ENCODE results near the gene NRDC. TPM values are rescaled to one million over a fixed set of nuclear protein-coding genes. Genes with fewer than 3 reads are reported as not detected.
A peak's percentile ranks its signal among the peaks of the same experiment; 100 is the strongest.

NRDC gene
- total and polyA plus RNA-seq, 9 of the 15 experiments (the other 6 are each of a cell fraction or from before 2014, with no cell fraction given): 102 to 371 (median 201) TPM

DNA sequence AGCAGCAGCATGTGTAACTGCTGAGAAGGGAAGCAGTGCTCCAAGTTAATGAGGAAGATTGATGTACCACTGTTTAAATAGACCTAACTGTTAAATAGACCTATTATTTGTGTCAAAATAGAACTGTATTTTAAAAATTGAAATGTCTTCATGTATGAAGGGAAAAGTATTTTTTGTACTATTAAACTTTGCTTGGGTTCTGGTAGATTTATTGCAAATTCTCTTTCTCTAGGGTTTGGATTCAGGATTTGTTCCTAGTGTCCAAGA, 133.3 kb downstream of the NRDC start:
- Histone ChIP-seq H3K79me2 (ENCODE audit: control insufficient read depth, insufficient read depth, low read length) (peaks cover 51% of the 10 kb centered on the region), H3K27ac (ENCODE audit: extremely low read depth, low read depth, low read length) (peak overlapping the region; percentile 1; the same call in 2 of the 3 replicates)
- BruUV-seq (replicated peaks): no TSS peak

DNA sequence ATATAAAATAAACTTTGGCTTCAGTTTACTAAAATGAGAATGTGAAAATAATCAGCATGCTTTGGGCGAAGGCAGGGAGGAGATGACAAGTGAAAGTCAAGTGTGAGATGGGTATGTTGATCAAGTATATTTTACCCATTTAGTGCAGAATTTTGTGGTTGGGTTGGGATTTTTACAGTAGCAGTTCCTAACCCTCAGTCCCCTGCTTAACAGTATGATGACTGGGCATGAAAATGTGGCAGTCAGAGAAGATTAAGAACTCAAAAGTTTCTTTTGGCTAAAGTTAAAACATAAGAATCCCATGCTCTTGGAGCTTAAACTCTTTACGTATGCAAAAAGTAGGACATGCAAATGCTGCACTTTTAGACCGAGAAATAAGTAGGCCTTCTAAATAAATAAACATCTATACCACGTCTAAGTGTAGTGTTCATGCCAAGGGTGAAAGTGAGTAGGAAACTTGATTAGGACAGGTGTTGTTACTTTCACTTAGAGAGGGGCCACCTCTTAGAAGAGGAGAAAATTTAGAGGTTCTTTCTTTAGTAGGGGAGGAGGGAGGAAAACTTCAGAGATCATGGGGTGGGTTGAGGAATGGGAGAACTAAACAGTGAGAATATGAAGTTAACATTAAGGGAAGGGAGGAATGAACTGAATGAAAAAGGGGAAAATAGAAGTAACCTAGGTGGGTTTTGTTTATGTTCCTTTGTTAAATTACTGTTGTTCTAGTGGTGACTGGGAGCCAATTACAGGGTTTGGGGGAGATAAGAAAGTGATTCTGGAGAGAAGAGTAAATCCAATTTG, 133.8 kb downstream of the NRDC start:
- BruUV-seq (replicated peaks): no TSS peak
- ChIA-PET CTCF (ENCODE audit: low intra/inter-chr PET ratio) (no interaction called here), POLR2A (interaction anchor here (0.6 to 1.0 kb wide), 3 partner anchors 12 to 71 kb away, joined by 3 to 4 read pairs (median 3); no protein-coding TSS in a partner anchor)
- TF ChIP-seq MAFG (tag; conservative IDR thresholded peaks at IDR 0.05) (peak; percentile 23; the same call in 1 of the 2 replicates), SMARCA5 (IDR thresholded peaks at IDR 0.05) (no peak), DIDO1 (tag; IDR thresholded peaks at IDR 0.05; ENCODE audit: low read depth) (no peak), XRCC3 (IDR thresholded peaks at IDR 0.05) (0 out of 2 replicates have a peak, but pooled peaks have one; percentile 27), ARID1B (IDR thresholded peaks at IDR 0.05) (peak; percentile 23; the same call in 1 of the 2 replicates), NFE2 (IDR thresholded peaks at IDR 0.05; ENCODE audit: low read depth) (peak; percentile 51), HDAC1 (IDR thresholded peaks at IDR 0.05) (0 out of 4 replicates have a peak, but pooled peaks of 1 of the 2 experiments have one; percentile 10), RBM25 (IDR thresholded peaks at IDR 0.05; ENCODE audit: low read depth, low read length, severe bottlenecking) (peak; percentile 21), ZNF316 (IDR thresholded peaks at IDR 0.05) (peak; percentile 34; the same call in 1 of the 2 replicates), SMARCE1 (IDR thresholded peaks at IDR 0.05) (0 out of 2 replicates have a peak, but pooled peaks have one; percentile 35)
- FAIRE-seq (peak; percentile 23), DNase-seq (ENCODE audit: extremely low read depth in 1 of 4, low spot score in 3 of 4) (no peak), ATAC-seq (peak; percentile 30)
- no peaks in the 10 kb centered on the region for H3K9me1 ChIP-seq (ENCODE audit: control insufficient read depth, insufficient read depth, low read length)
- no peaks in the 10 kb centered on the region for H3K27me3 ChIP-seq (ENCODE audit: control insufficient read depth in 2 of 2, insufficient read depth in 2 of 2, low read length in 2 of 2)
- H3K9ac ChIP-seq (ENCODE audit: insufficient read depth in 1 of 2, low read depth in 2 of 2, low read length in 2 of 2): no peak overlapping the region
- H3K36me3 ChIP-seq (ENCODE audit: control insufficient read depth, insufficient read depth, low read length): peaks cover 34% of the 10 kb centered on the region
- H3K27ac ChIP-seq (ENCODE audit: extremely low read depth, low read depth, low read length): peak overlapping the region; percentile 1; the same call in 2 of the 3 replicates
- no peaks in the 10 kb centered on the region for H4K20me1 ChIP-seq (replicated peaks; ENCODE audit: control insufficient read depth, insufficient read depth, low read length)
- no peak overlapping the region for H3K4me2 ChIP-seq (ENCODE audit: insufficient read depth, low read length)
- peaks cover 6 to 26% of the 10 kb centered on the region in 2 experiments for H3K4me1 ChIP-seq (replicated peaks in 1 of 2; ENCODE audit: control insufficient read depth in 2 of 2, insufficient read depth in 2 of 2, low read length in 2 of 2)
- in situ Hi-C loops (cut with MboI) (no loop called here), intact Hi-C loops (cut with micrococcal nuclease) (no loop called here)
- peaks cover 56% of the 10 kb centered on the region for H3K79me2 ChIP-seq (ENCODE audit: control insufficient read depth, insufficient read depth, low read length)
- H3K9me3 ChIP-seq (replicated peaks; ENCODE audit: control insufficient read depth, insufficient read depth, low read depth, low read length): no peaks in the 10 kb centered on the region
- 63% methylated on average over 4 of the region's 4 CpGs for WGBS (ENCODE audit: insufficient coverage, low coverage, missing lambda C conversion rate)
- H3K4me3 ChIP-seq: no peak overlapping the region
- no peak overlapping the region for H2AFZ ChIP-seq (ENCODE audit: low read depth, low read length)

More for the DNA sequence above, 133.3 kb downstream of the NRDC start:
- no peak for FAIRE-seq
- Histone ChIP-seq H3K9ac (ENCODE audit: insufficient read depth in 1 of 2, low read depth in 2 of 2, low read length in 2 of 2) (no peak overlapping the region), H3K9me3 (replicated peaks; ENCODE audit: control insufficient read depth, insufficient read depth, low read depth, low read length) (no peaks in the 10 kb centered on the region), H3K9me1 (ENCODE audit: control insufficient read depth, insufficient read depth, low read length) (no peaks in the 10 kb centered on the region), H4K20me1 (replicated peaks; ENCODE audit: control insufficient read depth, insufficient read depth, low read length) (no peaks in the 10 kb centered on the region), H3K27me3 (ENCODE audit: control insufficient read depth in 2 of 2, insufficient read depth in 2 of 2, low read length in 2 of 2) (no peaks in the 10 kb centered on the region), H3K4me1 (replicated peaks in 1 of 2; ENCODE audit: control insufficient read depth in 2 of 2, insufficient read depth in 2 of 2, low read length in 2 of 2) (peaks cover 6 to 30% of the 10 kb centered on the region in 2 experiments), H3K36me3 (ENCODE audit: control insufficient read depth, insufficient read depth, low read length) (peaks cover 38% of the 10 kb centered on the region), H2AFZ (ENCODE audit: low read depth, low read length) (no peak overlapping the region), H3K4me2 (ENCODE audit: insufficient read depth, low read length) (no peak overlapping the region), H3K4me3 (no peak overlapping the region)
- no peak for TF ChIP-seq ZNF830 (CRISPR knock-in tag; IDR thresholded peaks at IDR 0.05)
- TF ChIP-seq TGIF2 (CRISPR knock-in tag; IDR thresholded peaks at IDR 0.05): no peak
- TF ChIP-seq MCM2 (IDR thresholded peaks at IDR 0.05; ENCODE audit: low read depth): no peak
- TF ChIP-seq ZNF696 (CRISPR knock-in tag; conservative IDR thresholded peaks at IDR 0.05): no peak
- no peak for TF ChIP-seq XRCC4 (IDR thresholded peaks at IDR 0.05; ENCODE audit: extremely low read depth, insufficient read depth, insufficient read length)
- no peak for TF ChIP-seq GABPA (tag; conservative IDR thresholded peaks at IDR 0.05; ENCODE audit: low read depth)
- no peak for TF ChIP-seq NR2F6 (CRISPR knock-in tag; IDR thresholded peaks at IDR 0.05)
- TF ChIP-seq PRMT5 (CRISPR knock-in tag; IDR thresholded peaks at IDR 0.05): no peak
- no peak for TF ChIP-seq ZKSCAN3 (CRISPR knock-in tag; IDR thresholded peaks at IDR 0.05)
- TF ChIP-seq HNRNPUL1 (IDR thresholded peaks at IDR 0.05; ENCODE audit: low read length): no peak
- no peak for TF ChIP-seq BACH1 (tag; IDR thresholded peaks at IDR 0.05)
- TF ChIP-seq ZFX (CRISPR knock-in tag; IDR thresholded peaks at IDR 0.05): no peak
- no peak for TF ChIP-seq TBP (optimal IDR thresholded peaks at IDR 0.05; ENCODE audit: low read depth, low read length)
- TF ChIP-seq ZNF217 (CRISPR knock-in tag; IDR thresholded peaks at IDR 0.05): no peak
- no peak for TF ChIP-seq MEF2D (tag; conservative IDR thresholded peaks at IDR 0.05; ENCODE audit: low read depth)
- ChIA-PET POLR2A (interaction anchor here (1.0 kb wide), 1 partner anchor 14 kb away, joined by 3 read pairs; no protein-coding TSS in a partner anchor), CTCF (ENCODE audit: low intra/inter-chr PET ratio) (no interaction called here)
- DNase-seq (ENCODE audit: extremely low read depth in 1 of 4, low spot score in 3 of 4): no peak
- in situ Hi-C loops (cut with MboI) (no loop called here), intact Hi-C loops (cut with micrococcal nuclease) (no loop called here)
- ATAC-seq: no peak
